ENCODE results near the gene REXO1.

REXO1 gene

GRCh38 chr19:1862424-1863327, 14.4 kb upstream of the REXO1 start:
- H3K27ac ChIP-seq: peak overlapping the region; percentile 81
- DNase-seq (ENCODE audit: low read depth, low spot score): no peak

- peak overlapping the region; percentile 81 for H3K27ac ChIP-seq
- DNase-seq (ENCODE audit: low read depth, low spot score): no peak
Observed at GRCh38 chr19:1862068-1862423, 13.8 kb upstream of the REXO1 start.

DNA sequence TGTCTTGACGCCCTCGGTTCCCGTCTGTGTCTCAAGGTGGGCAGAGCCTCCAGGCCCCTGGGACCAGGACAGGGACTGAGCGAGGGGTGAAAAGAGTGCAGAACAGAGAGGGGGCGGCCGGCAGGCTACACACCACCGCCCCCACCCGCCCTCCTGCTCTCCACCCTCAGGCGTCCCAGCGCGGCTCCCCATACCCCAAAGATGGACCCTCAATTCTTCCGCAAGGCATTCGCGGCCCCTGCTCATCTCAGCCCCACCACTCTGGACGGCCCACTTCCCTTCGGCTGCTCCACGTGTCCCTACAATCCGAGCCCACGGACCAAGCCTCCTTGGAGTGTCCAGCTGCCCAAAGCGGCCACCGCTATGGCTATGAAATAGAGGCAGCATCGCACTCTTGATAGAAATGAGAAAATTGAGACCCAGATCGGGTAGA, 13.3 kb upstream of the REXO1 start:
- H3K27ac ChIP-seq: no peak overlapping the region
- DNase-seq (ENCODE audit: low read depth, low spot score): no peak

DNA sequence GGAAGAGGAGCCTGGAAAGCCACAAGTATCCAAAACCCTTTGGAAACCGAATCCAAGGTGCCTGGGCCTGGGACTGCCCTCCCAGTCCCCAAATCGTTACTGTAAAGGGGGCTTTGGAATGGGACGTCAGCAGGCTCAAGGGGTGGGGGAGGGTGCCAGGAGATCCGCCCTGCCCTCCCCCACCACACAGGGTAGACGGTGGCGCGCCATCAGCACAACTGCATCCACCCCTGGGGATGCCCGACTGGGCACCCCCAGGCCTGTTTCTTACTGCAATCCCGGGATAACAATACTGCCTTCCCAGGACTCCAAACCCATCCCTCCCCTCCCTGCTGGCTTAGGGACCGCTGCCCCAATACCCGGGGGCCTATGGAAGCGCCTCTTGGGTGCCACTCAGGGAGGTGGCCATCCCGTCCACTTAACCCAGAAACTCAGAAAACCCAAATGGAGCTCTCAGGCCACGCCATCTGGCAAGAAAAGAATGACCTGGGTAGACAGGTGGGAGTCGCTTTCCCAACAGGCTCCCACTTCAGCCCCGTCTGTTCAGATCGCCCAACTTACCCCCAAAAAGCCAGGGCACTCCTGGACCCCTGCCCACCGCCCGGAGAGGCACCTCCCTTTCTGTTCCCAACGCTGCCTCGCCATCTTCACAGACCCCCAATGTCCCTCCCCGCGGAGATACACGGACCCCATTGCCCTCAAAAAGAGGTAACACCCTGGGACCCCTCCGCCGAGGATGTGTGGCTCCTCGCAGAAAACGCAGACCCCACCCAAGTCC, 12.7 kb upstream of the REXO1 start:
- no peak for DNase-seq (ENCODE audit: low read depth, low spot score)
- no peak overlapping the region for H3K27ac ChIP-seq

DNA sequence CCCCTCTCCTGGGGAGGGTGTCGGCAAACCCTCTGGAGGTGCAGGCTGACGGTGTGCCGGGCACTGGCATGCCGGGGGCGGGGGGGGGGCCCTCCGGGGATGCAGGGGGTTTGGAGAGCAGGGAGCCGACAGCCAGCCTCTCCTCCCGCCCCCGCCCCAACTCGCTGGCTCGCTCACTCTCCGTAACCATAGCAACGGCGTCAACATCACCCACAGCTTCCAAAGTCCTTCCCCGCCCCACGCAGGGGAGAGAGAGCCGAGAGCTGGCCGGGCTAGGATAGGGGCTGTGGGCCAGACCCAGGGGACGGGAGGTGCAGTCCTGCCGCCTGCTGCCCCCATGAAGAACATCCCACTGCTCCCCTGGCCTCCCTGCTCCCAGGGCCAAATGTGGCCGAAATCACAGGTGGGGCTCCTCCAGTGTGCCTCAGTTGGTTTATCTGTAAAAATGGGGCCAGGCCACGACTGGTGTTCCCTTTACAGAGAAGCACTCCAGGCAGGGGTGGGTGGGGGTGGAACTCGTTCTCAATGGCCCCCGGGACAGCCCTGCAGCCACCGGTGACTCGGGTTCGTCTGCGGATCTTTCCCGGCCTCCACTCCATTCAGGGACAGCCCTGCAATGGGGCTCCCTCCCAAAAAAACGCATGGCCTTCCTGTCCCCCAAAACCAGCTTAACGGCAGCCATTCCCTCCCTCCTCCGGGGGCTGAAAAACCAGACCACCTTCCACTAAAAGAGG, 11.9 kb upstream of the REXO1 start:
- DNase-seq (ENCODE audit: low read depth, low spot score): no peak
- H3K27ac ChIP-seq: no peak overlapping the region

- H3K27ac ChIP-seq: no peak overlapping the region
- no peak for DNase-seq (ENCODE audit: low read depth, low spot score)
Observed at GRCh38 chr19:1859331-1859781, 11.1 kb upstream of the REXO1 start.

GRCh38 chr19:1858412-1859081, 10.3 kb upstream of the REXO1 start:
- DNase-seq (ENCODE audit: low read depth, low spot score): no peak
- peak overlapping the region; percentile 90 for H3K27ac ChIP-seq

DNA sequence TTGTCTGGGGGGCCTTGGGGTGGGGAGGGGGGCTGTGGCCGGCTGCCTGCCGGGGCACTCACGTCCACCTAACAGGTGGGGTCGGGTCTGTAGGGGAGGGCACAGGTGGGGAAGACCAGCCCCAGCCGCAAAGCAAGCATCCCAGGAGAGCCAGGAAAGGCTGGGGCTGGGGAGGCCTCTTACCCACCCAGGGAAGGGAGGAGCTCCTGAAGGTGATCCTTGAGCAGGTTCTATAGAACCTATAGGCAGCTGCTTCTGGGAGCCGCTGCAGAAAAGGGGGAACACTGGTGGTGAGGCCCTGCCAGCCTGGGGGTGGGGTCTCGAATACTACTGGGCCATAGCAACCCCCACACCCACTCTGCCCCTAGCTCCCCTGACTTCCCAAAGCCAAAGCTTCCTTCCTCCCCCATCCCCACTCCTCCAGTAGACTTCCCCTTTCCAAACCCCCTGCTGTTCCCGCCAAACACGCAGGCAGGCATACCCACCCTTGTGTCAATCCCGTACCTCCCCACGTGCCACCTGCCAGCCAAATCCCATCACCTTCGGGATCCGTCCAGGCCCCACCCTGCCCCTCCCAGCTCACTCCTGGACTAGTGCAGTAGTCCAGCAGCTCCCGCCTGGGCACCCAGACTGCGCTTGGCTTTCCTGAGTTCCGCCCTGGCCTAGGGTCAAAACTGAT, 9.5 kb upstream of the REXO1 start:
- no peak for DNase-seq (ENCODE audit: low read depth, low spot score)
- peak overlapping the region; percentile 90 for H3K27ac ChIP-seq

DNA sequence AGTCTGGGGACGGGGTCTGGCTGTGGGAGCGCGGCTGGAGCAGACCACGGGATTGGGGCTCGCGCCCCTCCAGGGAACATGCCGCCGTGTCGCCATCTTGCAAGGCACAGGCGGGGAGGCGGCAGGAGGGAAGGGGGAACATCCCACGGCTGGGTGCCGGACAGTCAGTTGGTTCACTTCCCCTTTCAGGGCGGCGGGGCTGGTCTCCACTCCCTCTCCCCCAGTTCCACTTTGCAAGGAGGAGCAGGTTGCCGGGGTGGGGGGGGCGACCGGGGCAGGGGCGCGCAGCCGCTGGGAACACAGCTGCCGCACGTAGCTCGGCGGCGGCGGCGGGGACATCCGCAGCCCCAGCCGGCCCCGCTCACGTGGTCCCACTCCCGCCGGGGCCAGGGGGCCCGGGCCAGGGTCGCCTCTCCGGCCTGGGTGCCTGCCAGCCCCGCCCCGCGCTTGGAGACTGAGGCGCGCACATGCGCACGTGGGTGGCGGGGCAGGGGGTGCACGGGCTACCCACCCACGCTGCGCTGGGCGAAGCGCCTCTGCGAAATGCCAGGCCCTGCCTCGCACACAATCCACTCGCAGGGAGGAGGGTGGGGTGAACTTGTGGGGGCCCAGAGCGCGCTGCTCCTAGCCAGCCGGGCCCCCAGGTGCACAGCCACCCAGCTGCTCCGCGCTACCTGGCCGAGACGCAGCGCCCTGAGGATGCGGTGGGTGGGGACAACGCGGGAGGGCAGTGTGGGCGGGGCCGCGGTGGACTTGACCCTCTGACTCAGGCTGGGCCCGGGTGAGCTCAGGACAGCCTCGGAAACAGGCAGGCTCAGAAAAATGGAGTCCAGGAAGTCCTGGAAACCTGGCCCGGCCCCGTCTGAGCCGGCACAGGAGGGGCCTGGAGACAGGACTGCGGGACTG, 8.7 kb upstream of the REXO1 start:
- DNase-seq (ENCODE audit: low read depth, low spot score): peak; percentile 18
- H3K27ac ChIP-seq: peak overlapping the region; percentile 90

DNA sequence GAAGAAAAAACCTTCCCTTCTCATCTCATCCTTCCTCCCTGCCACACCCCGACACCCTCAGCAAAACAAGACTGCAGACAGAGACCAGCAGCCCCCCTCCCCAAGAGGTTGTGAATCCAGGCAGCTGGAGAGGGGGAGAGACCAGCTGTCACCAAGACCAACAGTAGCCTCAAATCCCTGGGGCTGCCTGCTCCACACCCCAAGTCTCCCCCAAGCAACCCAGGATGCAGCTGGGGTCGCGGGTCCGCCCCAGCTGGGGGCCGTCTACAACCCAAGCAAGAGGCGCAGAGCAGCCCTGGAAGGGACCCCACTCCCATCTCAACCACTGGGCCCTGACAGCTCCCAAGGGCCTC, 8.0 kb upstream of the REXO1 start:
- H3K27ac ChIP-seq: peak overlapping the region; percentile 90

GRCh38 chr19:1855828-1856255, 7.6 kb upstream of the REXO1 start:
- no peak for DNase-seq (ENCODE audit: low read depth, low spot score)
- H3K27ac ChIP-seq: peak overlapping the region; percentile 90

More for the DNA sequence above, 8.0 kb upstream of the REXO1 start:
- DNase-seq (ENCODE audit: low read depth, low spot score): no peak

DNA sequence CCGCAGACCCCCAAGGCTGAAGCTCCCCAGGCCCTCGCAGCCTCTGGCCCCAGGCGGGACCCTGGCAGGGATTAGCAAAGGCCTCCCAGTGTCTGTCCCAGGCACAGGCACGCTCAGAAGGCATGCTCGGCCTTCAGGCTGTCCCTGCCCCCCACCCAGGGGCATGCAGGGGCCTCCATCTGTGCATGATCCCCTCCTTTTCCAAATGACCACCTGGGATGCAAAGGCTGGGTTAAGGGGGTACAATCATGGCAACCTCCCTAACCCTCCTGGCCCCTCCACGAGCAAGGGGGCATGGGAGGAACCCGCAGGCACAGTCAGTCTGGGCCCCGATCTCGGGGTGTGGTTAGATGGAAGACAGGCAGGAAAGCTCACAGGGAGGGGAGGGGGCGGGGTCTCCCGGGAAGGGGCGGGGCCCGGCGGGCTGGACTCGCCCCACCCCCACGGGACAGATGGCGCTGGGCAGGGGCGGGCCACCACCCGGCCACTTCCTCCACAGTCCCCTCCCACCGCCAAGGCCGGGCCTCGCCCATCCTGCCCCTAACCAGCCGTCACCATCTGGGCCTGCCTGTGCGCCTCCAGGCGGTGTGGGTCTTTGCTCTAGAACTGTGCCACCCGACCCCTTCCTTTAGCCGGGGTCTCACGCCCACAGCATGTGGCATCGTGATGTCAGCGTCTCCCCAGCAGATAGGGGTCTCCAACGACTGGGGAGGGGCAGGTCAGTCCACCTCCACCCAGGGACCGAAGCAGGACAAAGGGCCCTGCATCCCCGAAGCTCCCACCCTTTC, 7.0 kb upstream of the REXO1 start:
- peak; percentile 10 for DNase-seq (ENCODE audit: low read depth, low spot score)
- H3K27ac ChIP-seq: peak overlapping the region; percentile 90

- H3K27ac ChIP-seq: peak overlapping the region; percentile 90
Observed at GRCh38 chr19:1854542-1855039, 6.3 kb upstream of the REXO1 start.

DNA sequence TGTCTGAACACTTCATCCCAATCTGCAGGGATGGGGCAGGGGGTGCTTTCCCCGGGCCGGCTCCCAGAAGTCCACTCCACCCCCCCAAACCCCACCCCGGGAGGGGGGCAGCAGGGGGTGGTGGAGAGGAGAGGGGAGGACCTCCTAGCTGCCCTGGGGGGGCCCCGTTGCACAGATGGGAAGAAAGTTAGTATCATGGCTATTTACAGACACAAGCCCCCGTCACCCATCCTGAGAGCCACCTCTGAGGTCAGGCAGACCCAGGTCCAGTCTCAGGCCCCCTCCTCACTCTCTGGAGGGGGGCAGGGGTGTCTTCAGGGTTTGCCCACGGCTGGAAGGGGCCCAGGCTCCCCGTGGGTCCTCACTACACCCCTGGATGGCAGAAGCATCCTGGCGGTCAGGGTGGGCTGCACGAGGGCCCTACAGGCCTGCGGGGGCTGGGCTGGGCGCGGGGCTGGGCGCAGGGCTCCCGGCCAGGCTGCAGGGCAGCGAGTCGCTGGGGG, 5.8 kb upstream of the REXO1 start:
- peak overlapping the region; percentile 90 for H3K27ac ChIP-seq
- DNase-seq (ENCODE audit: low read depth, low spot score): no peak

More at GRCh38 chr19:1854542-1855039, 6.3 kb upstream of the REXO1 start:
- DNase-seq (ENCODE audit: low read depth, low spot score): no peak

DNA sequence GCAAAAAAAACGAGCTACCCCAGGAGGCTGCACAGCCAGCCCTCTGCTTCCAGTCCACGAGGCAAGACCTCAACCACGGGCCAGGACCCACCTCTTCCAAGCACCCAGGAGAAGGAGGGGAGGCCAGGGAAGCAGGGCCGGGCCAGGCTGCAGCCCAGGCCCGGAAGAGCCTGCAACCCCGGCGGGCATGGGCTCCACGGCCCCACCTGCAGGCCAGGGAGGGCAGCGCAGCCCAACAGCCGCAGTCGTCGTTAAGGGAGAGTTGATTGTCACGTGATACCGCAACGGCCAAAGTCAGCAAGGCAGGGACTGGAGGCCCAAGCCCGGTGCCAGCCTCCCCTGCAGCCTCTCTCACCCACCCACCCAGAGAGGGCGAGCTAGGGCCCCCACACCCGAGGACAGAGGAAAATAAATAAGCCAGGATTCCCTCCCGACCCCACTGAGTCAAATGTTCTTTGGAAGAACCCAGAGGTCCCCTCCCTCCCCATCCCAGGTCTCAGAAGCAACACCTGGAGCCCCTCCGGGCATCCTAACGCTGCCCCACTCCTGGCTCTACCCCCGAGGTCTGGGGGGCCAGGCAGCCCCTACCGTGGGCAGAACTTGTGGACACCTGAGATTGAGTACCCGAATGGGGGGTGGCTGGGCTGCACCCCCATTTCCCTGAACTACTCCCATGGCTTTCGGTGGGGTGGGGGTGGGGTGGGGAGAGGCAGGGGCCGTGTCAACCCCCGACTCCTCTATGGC, 5.2 kb upstream of the REXO1 start:
- no peak for DNase-seq (ENCODE audit: low read depth, low spot score)
- H3K27ac ChIP-seq: no peak overlapping the region

GRCh38 chr19:1852581-1853128, 4.4 kb upstream of the REXO1 start:
- no peak overlapping the region for H3K27ac ChIP-seq
- DNase-seq (ENCODE audit: low read depth, low spot score): no peak
